ENCODE results near the gene TRMT2B. TPM values are rescaled to one million over a fixed set of nuclear protein-coding genes. Genes with fewer than 3 reads are reported as not detected.

Gene TRMT2B
- total RNA-seq, 1 donor from 2014 or later, result 17.0 TPM

Other genes with a start within 250 kb of the TRMT2B start
- 6.1 TPM for gene CSTF2, start 231.7 kb downstream of the TRMT2B start, total RNA-seq
- gene NOX1, start 177.8 kb downstream of the TRMT2B start, total RNA-seq, result not detected
- not detected for gene XKRX, start 123.2 kb downstream of the TRMT2B start, total RNA-seq
- not detected for gene ARL13A, start 82.4 kb downstream of the TRMT2B start, total RNA-seq
- gene TMEM35A, start 26.8 kb upstream of the TRMT2B start, total RNA-seq, result 0.30 TPM
- gene CENPI, start 46.1 kb upstream of the TRMT2B start, total RNA-seq, result 0.51 TPM
- 0.05 TPM for gene DRP2, start 167.7 kb upstream of the TRMT2B start, total RNA-seq
- gene TAF7L, start 239.2 kb upstream of the TRMT2B start, total RNA-seq, result not detected

Data from Right ventricle myocardium superior (tissue), 1 donor.